Heart left ventricle (tissue), 13 donors: ENCODE data around the gene SLITRK1.

Source experiments
- CTCF ChIP-seq, 12 donors: fragments of 200-600 bp; sonication (generic) in 4 of 12; IDR thresholded peaks; one replicate each; pipeline versions ENCODE4 v1.5.0 to v1.8.0; 2018 to 2022; ENCODE audit warnings: antibody characterized with exemption in 12 of 12, mild to moderate bottlenecking in 5 of 12
- POLR2A ChIP-seq, 2 donors: fragments of 450-650 bp; IDR thresholded peaks; one replicate each; pipeline ENCODE4 v1.6.1; 2017; ENCODE audit warnings: antibody characterized with exemption in 2 of 2, mild to moderate bottlenecking in 2 of 2, moderate library complexity in 2 of 2
- donor health status: ischemic (EF 13 %, LVEDD 7.1; RV severe dilation, severe dysfunction).
- donor health status: DM: no; HTN: yes; CAD: no.
- donor health status: DM: no; HTN: no; CAD: no.
- donor health status: ischemic (EF 25% LVEDD 6.9; RV normal size, moderate dysfunction).
- donor health status: ischemic (EF 25% LVEDD 5.7; RV mildly dilated, moderate dysfunction).
- donor health status: ischemic (EF 35%, LVEDD 5.7; RV mildly dilated, moderate dysfunction).
- donor health status: nonischemic (EF 11% LVEDD 7.7; RV severe dilation, severe dysfunction).
- donor health status: DM: yes; HTN: yes; CAD: no.
- donor health status: PGD.
- donor health status: ischemic (EF 29% LVEDD 5.4; RV normal size, mild dysfunction).
- donor health status: nonischemic (EF 23%, LVEDD 6.1; RV moderate dilation, normal function).

DNA sequence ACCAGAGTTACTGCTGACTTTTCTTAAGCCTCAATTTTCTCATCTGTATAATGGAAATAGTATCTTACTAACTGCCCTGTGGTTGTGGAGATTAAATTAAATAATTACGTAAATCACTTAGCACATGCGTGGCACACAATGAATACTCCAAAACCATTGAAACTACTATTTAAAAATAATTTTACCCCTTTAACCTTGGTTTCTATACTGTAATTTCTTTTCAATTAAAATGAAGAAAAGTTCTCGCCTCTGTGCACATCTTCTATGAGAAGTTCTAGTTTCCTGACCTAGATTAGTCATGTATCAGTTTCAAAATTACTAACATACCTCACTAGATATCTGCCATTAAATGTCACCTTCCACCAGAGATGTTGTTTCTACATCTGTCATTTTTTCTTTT lies 5.7 kb downstream of the SLITRK1 start:
- no peak for TF ChIP-seq POLR2A (IDR thresholded peaks at IDR 0.05)
- no peak for TF ChIP-seq CTCF (IDR thresholded peaks at IDR 0.05)
